GM12878 (cell line): ENCODE measurements around the gene DNAH1. TPM values are rescaled to one million over a fixed set of nuclear protein-coding genes. Genes with fewer than 3 reads are reported as not detected.

Experiments used
- ATAC-seq: fragments of 200-7000 bp; cut with Tn5 transposase; 3 replicates; pipeline ENCODE4 v1.9.1; 2020; ENCODE audit warnings: mild to moderate bottlenecking, moderate library complexity
- BruUV-seq: library from RNA; stranded (reverse); fragments of 400-500 nt; replicated peaks from 2 replicates; lab custom pipeline; 2021; lab: Mats Ljungman, UMichigan
- CTCF ChIA-PET: fragments of 300-600 bp; sonication (Branson Sonifier 250); formaldehyde crosslinking; extraction: SDS; loops from one replicate; lab custom pipeline; 2021; ENCODE audit warnings: inconsistent platforms; lab: Yijun Ruan, JAX
- POLR2A ChIA-PET: fragments of 350-600 bp; formaldehyde crosslinking; extraction: SDS; loops from one replicate; lab custom pipeline; 2021; ENCODE audit warnings: inconsistent platforms; lab: Charles Lee
- RAD21 ChIA-PET: fragments of 300-600 bp; sonication (Branson Sonifier 250); formaldehyde crosslinking; loops from one replicate; lab custom pipeline; 2023; ENCODE audit warnings: antibody characterized with exemption; ENCODE audit not compliant: unreplicated experiment; lab: Charles Lee
- SMC1A ChIA-PET: fragments of 300-600 bp; sonication (Branson Sonifier 250); formaldehyde crosslinking; loops from one replicate; lab custom pipeline; 2023; ENCODE audit not compliant: unreplicated experiment, uncharacterized antibody; lab: Charles Lee
- DNase-seq: peaks from one replicate; pipeline ENCODE4 v3.0.0-alpha.2; 2011; ENCODE audit warnings: low read depth, low spot score
- FAIRE-seq: peaks from 3 replicates; lab custom pipeline; 2011; peaks lifted over from hg19 to GRCh38; lab: Jason Lieb, UNC
- H2AFZ ChIP-seq: 2 replicates; pipeline ENCODE4 v1.6.0; 2011; ENCODE audit warnings: low read depth, low read length, control low read depth; ENCODE audit not compliant: control insufficient read depth
- H3K27ac ChIP-seq: 2 replicates; pipeline ENCODE4 v1.5.1; 2011; ENCODE audit warnings: control low read depth; ENCODE audit not compliant: control insufficient read depth, insufficient read depth
- H3K27me3 ChIP-seq, 2 experiments: replicated peaks in 1 of 2; 2 replicates each; pipeline versions ENCODE4 v1.6.0 to v1.6.1; 2011; ENCODE audit warnings: low read length in 1 of 2; ENCODE audit not compliant: control insufficient read depth in 2 of 2, insufficient read depth in 2 of 2
- H3K36me3 ChIP-seq, 2 experiments: 2 replicates each; pipeline ENCODE4 v1.5.1; 2011; ENCODE audit warnings: low read length in 1 of 2; ENCODE audit not compliant: control insufficient read depth in 2 of 2, insufficient read depth in 2 of 2
- H3K4me1 ChIP-seq: 2 replicates; pipeline ENCODE4 v1.6.1; 2011; ENCODE audit warnings: mild to moderate bottlenecking, low read length, moderate library complexity, mixed read lengths; ENCODE audit not compliant: control insufficient read depth, insufficient read depth
- H3K4me2 ChIP-seq: 2 replicates; pipeline ENCODE4 v1.6.0; 2011; ENCODE audit warnings: control low read depth; ENCODE audit not compliant: control insufficient read depth, insufficient read depth
- H3K4me3 ChIP-seq: fragments of 200-600 bp; sonication (generic); 2 replicates; pipeline ENCODE4 v1.5.1; 2016
- H3K79me2 ChIP-seq: 2 replicates; pipeline ENCODE4 v1.6.0; 2011; ENCODE audit warnings: low read length; ENCODE audit not compliant: control insufficient read depth, insufficient read depth
- H3K9ac ChIP-seq: 2 replicates; pipeline ENCODE4 v1.8.0; 2011; ENCODE audit warnings: low read length, control low read depth, mixed read lengths; ENCODE audit not compliant: control insufficient read depth, insufficient read depth
- H3K9me3 ChIP-seq: replicated peaks from 3 replicates; pipeline ENCODE4 v1.5.1; 2011; ENCODE audit warnings: mild to moderate bottlenecking, low read length; ENCODE audit not compliant: control insufficient read depth, insufficient read depth
- H4K20me1 ChIP-seq: 2 replicates; pipeline ENCODE4 v1.6.0; 2011; ENCODE audit not compliant: control insufficient read depth, insufficient read depth
- NR2C2 ChIP-seq: IDR thresholded peaks from 2 replicates; pipeline ENCODE4 v1.6.1; 2011; ENCODE audit warnings: borderline replicate concordance, low read depth; ENCODE audit not compliant: control insufficient read depth, insufficient read length
- NR2F1 ChIP-seq: fragments of 450-650 bp; conservative IDR thresholded peaks from 2 replicates; pipeline ENCODE4 v1.6.1; 2017; ENCODE audit warnings: mild to moderate bottlenecking
- PAX8 ChIP-seq: fragments of 450-650 bp; IDR thresholded peaks from 2 replicates; pipeline ENCODE4 v1.6.1; 2017; ENCODE audit warnings: mild to moderate bottlenecking, moderate library complexity
- TCF3 ChIP-seq: IDR thresholded peaks from 2 replicates; pipeline ENCODE4 v1.6.1; 2012; ENCODE audit warnings: low read depth, mild to moderate bottlenecking, low read length, borderline replicate concordance; ENCODE audit not compliant: insufficient read depth
- WGBS: methylation state at CpG from one replicate; pipeline ENCODE4 v1.1.6; 2016; ENCODE audit warnings: low lambda C conversion rate; ENCODE audit not compliant: insufficient replicate concordance, insufficient coverage; ENCODE audit errors: missing lambda C conversion rate; 5-methylcytosine and 5-hydroxymethylcytosine counted together
- in situ Hi-C: fragments of 300-500 bp; cut with MboI; formaldehyde crosslinking; loops from 9 replicates; pipeline ENCODE4 v1.14.3; 2018; ENCODE audit warnings: mixed read lengths
- intact Hi-C: fragments of 100-400 bp; cut with micrococcal nuclease; formaldehyde crosslinking; loops from one replicate; pipeline ENCODE4 v1.14.2; 2022; ENCODE audit not compliant: unreplicated experiment
- polyA plus RNA-seq, 11 experiments: library from polyadenylated mRNA; depleted of rRNA in 4 of 11; unstranded in 6 of 11; stranded (reverse) in 5 of 11; fragments of >200 nt; fragmentation: Nextera tagmentation in 4 of 11; fragmentation: Illumina TruSeq in 1 of 11; extraction: Ambion mirVana in 4 of 11; extraction: Trizol in 1 of 11; gene quantifications; 1 replicate in 1 of 11; 2 replicates in 10 of 11; pipeline versions ENCODE4 v1.2.1 to v1.2.3, GENCODE V29; 2011 to 2016; ENCODE audit warnings: inconsistent platforms in 2 of 11, missing spikeins in 2 of 11, low read depth in 1 of 11
- total RNA-seq, 4 experiments: library from RNA; depleted of rRNA in 3 of 4; stranded (reverse); fragments of >200 nt in 3 of 4; fragmentation: Illumina TruSeq in 1 of 4; extraction: Trizol in 1 of 4; gene quantifications; 2 replicates each; pipeline versions ENCODE4 v1.2.1 to v1.2.3, GENCODE V29; 2013 to 2021
- TF ChIP-seq, protein P1 (sequence below): IDR thresholded peaks from 2 replicates; pipeline ENCODE4 v1.6.1; 2011; ENCODE audit warnings: low read depth, low read length, improper control_type of control experiment, borderline replicate concordance
- TF ChIP-seq, protein P2 (sequence below): fragments of 450-650 bp; IDR thresholded peaks from 2 replicates; pipeline ENCODE4 v1.6.1; 2017; ENCODE audit warnings: antibody characterized with exemption, mild to moderate bottlenecking, moderate library complexity
- TF ChIP-seq, protein P3 (sequence below): fragments of 450-650 bp; IDR thresholded peaks from 2 replicates; pipeline ENCODE4 v1.6.1; 2018; ENCODE audit warnings: mild to moderate bottlenecking, low read depth, moderate library complexity; ENCODE audit not compliant: partially characterized antibody

The DNAH1 gene
- total and polyA plus RNA-seq, 10 of the 15 experiments (the other 5 are each of a cell fraction or from before 2014, with no cell fraction given), result 0.31 to 5.8 (median 2.7) TPM

DNA sequence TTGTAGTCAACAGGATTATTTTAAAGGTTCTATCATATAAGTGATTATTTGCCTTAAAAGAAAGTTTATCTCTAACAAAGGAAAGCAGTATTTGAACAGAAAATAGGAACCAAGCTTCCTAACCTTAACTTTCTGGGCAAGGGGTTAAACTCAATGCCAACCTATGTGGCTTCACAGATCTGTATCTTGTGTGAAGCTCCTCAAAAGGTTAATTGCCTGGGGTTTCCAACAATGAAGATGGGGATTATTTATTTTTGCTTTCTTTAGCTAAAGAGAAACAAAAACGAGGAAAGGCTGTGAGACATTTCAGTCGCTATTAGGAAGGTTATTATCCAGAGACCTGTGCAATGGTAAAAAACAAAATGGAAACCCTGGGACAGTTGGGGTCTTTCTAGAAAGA is 36.5 kb upstream of the DNAH1 start:
- Histone ChIP-seq H3K79me2 (peaks cover 42% of the 10 kb centered on the region), H3K4me2 (peak overlapping the region; percentile 68), H3K27me3 (no peaks in the 10 kb centered on the region), H3K9ac (0 out of 2 replicates have a peak overlapping the region, but pooled peaks have one; percentile 55), H3K4me3 (peak overlapping the region; percentile 91), H4K20me1 (no peaks in the 10 kb centered on the region), H3K36me3 (no peaks in the 10 kb centered on the region), H3K4me1 (no peaks in the 10 kb centered on the region; the same call in 1 of the 2 replicates), H2AFZ (no peak overlapping the region), H3K9me3 (no peaks in the 10 kb centered on the region), H3K27ac (no peak overlapping the region)
- no peak for TF ChIP-seq PAX8
- TF ChIP-seq NR2F1, result 0 out of 2 replicates have a peak, but pooled peaks have one; percentile 7
- no peak for TF ChIP-seq TCF3
- ChIA-PET POLR2A (interaction anchor here (1.0 to 8.7 kb wide), 8 partner anchors 9 to 223 kb away, joined by 3 to 60 read pairs (median 29); partner anchors contain the start of genes DUSP7, GLYCTK, POC1A and PPM1M), CTCF (interaction anchor here (0.6 to 8.7 kb wide), 11 partner anchors 9 to 1710 kb away, joined by 3 to 87 read pairs (median 20); partner anchors contain the start of genes GLYCTK, HEMK1, PPM1M and TLR9), RAD21 (interaction anchor here (0.7 to 3.9 kb wide), 13 partner anchors 8 to 133 kb away, joined by 3 to 36 read pairs (median 6); partner anchors contain the start of genes GLYCTK and TLR9), SMC1A (interaction anchor here (1.0 to 5.0 kb wide), 9 partner anchors 9 to 54 kb away, joined by 3 to 62 read pairs (median 6); partner anchors contain the start of genes PPM1M and TLR9)
- no peak for FAIRE-seq
- in situ Hi-C loops, result no loop called here
- no peak for ATAC-seq
- intact Hi-C loops, result loop anchor here (2.0 kb wide), 1 partner anchor 35 kb away; the partner anchor contains the start of gene PPM1M
- WGBS, result 60% methylated on average over 2 of the region's 2 CpGs
- no peak for DNase-seq
- BruUV-seq, result TSS peak; percentile 72

DNA sequence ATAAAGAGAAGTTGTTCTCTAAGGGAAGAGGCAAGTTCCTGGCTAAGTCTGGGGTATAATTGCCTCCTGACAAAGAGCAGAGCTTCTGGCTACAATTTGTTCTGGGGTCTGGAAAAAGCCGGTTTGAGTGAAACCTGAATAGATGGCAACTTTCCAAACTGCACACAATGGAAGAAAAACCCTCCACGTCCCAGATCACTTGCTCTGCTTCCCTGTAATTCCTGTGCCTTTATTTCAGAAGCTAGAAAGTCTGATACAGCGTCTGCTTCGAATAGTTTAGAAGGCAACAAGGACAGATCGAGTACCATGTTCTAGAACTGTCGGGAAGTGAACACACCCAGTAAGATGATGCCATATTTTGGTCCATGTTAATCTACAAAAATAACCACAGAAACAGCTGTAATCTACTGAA is 36.1 kb upstream of the DNAH1 start:
- Histone ChIP-seq H3K36me3 (no peaks in the 10 kb centered on the region), H3K27me3 (no peaks in the 10 kb centered on the region), H3K9ac (no peak overlapping the region), H3K27ac (no peak overlapping the region), H3K4me3 (no peak overlapping the region), H3K4me1 (no peaks in the 10 kb centered on the region; the same call in 1 of the 2 replicates), H3K79me2 (peaks cover 39% of the 10 kb centered on the region), H4K20me1 (no peaks in the 10 kb centered on the region), H2AFZ (no peak overlapping the region), H3K4me2 (no peak overlapping the region), H3K9me3 (no peaks in the 10 kb centered on the region)
- SMC1A ChIA-PET, result interaction anchor here (1.0 to 5.0 kb wide), 7 partner anchors 9 to 48 kb away, joined by 3 to 62 read pairs (median 7); partner anchors contain the start of gene PPM1M
- RAD21 ChIA-PET, result interaction anchor here (0.7 to 3.9 kb wide), 8 partner anchors 31 to 60 kb away, joined by 3 to 36 read pairs (median 5); partner anchors contain the start of gene TLR9
- intact Hi-C loops (no loop called here), in situ Hi-C loops (no loop called here)
- FAIRE-seq (no peak), DNase-seq (no peak), ATAC-seq (no peak)
- WGBS, result 81% methylated on average over 6 of the region's 6 CpGs
- BruUV-seq, result no TSS peak
- CTCF ChIA-PET, result interaction anchor here (0.6 to 8.7 kb wide), 10 partner anchors 8 to 1711 kb away, joined by 4 to 87 read pairs (median 24); partner anchors contain the start of genes GLYCTK, HEMK1, PPM1M and TLR9
- POLR2A ChIA-PET, result interaction anchor here (0.7 to 8.7 kb wide), 9 partner anchors 9 to 223 kb away, joined by 3 to 60 read pairs (median 24); partner anchors contain the start of genes DUSP7, GLYCTK, PPM1M and TLR9
- no peak for TF ChIP-seq NR2C2
- TF ChIP-seq, protein P1, sequence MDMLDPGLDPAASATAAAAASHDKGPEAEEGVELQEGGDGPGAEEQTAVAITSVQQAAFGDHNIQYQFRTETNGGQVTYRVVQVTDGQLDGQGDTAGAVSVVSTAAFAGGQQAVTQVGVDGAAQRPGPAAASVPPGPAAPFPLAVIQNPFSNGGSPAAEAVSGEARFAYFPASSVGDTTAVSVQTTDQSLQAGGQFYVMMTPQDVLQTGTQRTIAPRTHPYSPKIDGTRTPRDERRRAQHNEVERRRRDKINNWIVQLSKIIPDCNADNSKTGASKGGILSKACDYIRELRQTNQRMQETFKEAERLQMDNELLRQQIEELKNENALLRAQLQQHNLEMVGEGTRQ, result no peak
- TF ChIP-seq, protein P2, sequence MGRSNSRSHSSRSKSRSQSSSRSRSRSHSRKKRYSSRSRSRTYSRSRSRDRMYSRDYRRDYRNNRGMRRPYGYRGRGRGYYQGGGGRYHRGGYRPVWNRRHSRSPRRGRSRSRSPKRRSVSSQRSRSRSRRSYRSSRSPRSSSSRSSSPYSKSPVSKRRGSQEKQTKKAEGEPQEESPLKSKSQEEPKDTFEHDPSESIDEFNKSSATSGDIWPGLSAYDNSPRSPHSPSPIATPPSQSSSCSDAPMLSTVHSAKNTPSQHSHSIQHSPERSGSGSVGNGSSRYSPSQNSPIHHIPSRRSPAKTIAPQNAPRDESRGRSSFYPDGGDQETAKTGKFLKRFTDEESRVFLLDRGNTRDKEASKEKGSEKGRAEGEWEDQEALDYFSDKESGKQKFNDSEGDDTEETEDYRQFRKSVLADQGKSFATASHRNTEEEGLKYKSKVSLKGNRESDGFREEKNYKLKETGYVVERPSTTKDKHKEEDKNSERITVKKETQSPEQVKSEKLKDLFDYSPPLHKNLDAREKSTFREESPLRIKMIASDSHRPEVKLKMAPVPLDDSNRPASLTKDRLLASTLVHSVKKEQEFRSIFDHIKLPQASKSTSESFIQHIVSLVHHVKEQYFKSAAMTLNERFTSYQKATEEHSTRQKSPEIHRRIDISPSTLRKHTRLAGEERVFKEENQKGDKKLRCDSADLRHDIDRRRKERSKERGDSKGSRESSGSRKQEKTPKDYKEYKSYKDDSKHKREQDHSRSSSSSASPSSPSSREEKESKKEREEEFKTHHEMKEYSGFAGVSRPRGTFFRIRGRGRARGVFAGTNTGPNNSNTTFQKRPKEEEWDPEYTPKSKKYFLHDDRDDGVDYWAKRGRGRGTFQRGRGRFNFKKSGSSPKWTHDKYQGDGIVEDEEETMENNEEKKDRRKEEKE, result no peak
- TF ChIP-seq, protein P3, sequence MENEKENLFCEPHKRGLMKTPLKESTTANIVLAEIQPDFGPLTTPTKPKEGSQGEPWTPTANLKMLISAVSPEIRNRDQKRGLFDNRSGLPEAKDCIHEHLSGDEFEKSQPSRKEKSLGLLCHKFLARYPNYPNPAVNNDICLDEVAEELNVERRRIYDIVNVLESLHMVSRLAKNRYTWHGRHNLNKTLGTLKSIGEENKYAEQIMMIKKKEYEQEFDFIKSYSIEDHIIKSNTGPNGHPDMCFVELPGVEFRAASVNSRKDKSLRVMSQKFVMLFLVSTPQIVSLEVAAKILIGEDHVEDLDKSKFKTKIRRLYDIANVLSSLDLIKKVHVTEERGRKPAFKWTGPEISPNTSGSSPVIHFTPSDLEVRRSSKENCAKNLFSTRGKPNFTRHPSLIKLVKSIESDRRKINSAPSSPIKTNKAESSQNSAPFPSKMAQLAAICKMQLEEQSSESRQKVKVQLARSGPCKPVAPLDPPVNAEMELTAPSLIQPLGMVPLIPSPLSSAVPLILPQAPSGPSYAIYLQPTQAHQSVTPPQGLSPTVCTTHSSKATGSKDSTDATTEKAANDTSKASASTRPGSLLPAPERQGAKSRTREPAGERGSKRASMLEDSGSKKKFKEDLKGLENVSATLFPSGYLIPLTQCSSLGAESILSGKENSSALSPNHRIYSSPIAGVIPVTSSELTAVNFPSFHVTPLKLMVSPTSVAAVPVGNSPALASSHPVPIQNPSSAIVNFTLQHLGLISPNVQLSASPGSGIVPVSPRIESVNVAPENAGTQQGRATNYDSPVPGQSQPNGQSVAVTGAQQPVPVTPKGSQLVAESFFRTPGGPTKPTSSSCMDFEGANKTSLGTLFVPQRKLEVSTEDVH, result no peak
